Keratinocyte (primary cell): Measurements from ENCODE around the gene ADCY7. TPM values are rescaled to one million over a fixed set of nuclear protein-coding genes. Genes with fewer than 3 reads are reported as not detected.

Experiments used
- DNase-seq: peaks from one replicate; pipeline ENCODE4 v3.0.0-alpha.2; 2011; ENCODE audit warnings: low read depth, missing footprints, low spot score
- FAIRE-seq: peaks from 2 replicates; lab custom pipeline; 2011; peaks lifted over from hg19 to GRCh38; lab: Jason Lieb, UNC
- H2AFZ ChIP-seq: 2 replicates; pipeline ENCODE4 v1.6.0; 2012; ENCODE audit warnings: low read length, control low read depth, inconsistent platforms; ENCODE audit not compliant: control insufficient read depth
- H3K27ac ChIP-seq: 2 replicates; pipeline ENCODE4 v1.5.1; 2011; ENCODE audit warnings: low read length; ENCODE audit not compliant: control insufficient read depth, insufficient read depth
- H3K27me3 ChIP-seq: 3 replicates; pipeline ENCODE4 v1.6.0; 2011; ENCODE audit warnings: low read length; ENCODE audit not compliant: control insufficient read depth, insufficient read depth; ENCODE audit errors: extremely low read depth
- H3K36me3 ChIP-seq, 2 experiments: 2 replicates in 1 of 2; 3 replicates in 1 of 2; pipeline ENCODE4 v1.5.1; 2011; ENCODE audit warnings: low read length in 2 of 2, mild to moderate bottlenecking in 1 of 2; ENCODE audit not compliant: control insufficient read depth in 2 of 2, insufficient read depth in 2 of 2; ENCODE audit errors: extremely low read depth in 1 of 2
- H3K4me1 ChIP-seq: 3 replicates; pipeline ENCODE4 v1.5.1; 2011; ENCODE audit warnings: low read length; ENCODE audit not compliant: control insufficient read depth, insufficient read depth; ENCODE audit errors: extremely low read depth
- H3K4me2 ChIP-seq: 3 replicates; pipeline ENCODE4 v1.6.0; 2011; ENCODE audit warnings: low read depth, low read length; ENCODE audit not compliant: control insufficient read depth, insufficient read depth; ENCODE audit errors: extremely low read depth
- H3K4me3 ChIP-seq, 3 experiments: fragments of 200-600 bp in 1 of 3; sonication (generic) in 1 of 3; 2 replicates in 2 of 3; 3 replicates in 1 of 3; pipeline ENCODE4 v1.5.1; 2011 to 2016; ENCODE audit warnings: low read length in 3 of 3, mild to moderate bottlenecking in 3 of 3, control low read depth in 2 of 3, inconsistent platforms in 1 of 3, low read depth in 1 of 3, mixed read lengths in 1 of 3, mixed run types in 1 of 3, moderate library complexity in 1 of 3; ENCODE audit not compliant: control insufficient read depth in 2 of 3, insufficient read depth in 2 of 3; ENCODE audit errors: extremely low read depth in 1 of 3
- H3K79me2 ChIP-seq: 2 replicates; pipeline ENCODE4 v1.6.0; 2012; ENCODE audit warnings: low read length; ENCODE audit not compliant: control insufficient read depth, insufficient read depth
- H3K9ac ChIP-seq: 3 replicates; pipeline ENCODE4 v1.6.0; 2011; ENCODE audit warnings: low read length; ENCODE audit not compliant: control insufficient read depth, insufficient read depth; ENCODE audit errors: extremely low read depth
- H3K9me1 ChIP-seq: 3 replicates; pipeline ENCODE4 v1.6.0; 2011; ENCODE audit warnings: low read length; ENCODE audit not compliant: control insufficient read depth, insufficient read depth; ENCODE audit errors: extremely low read depth
- H3K9me3 ChIP-seq: 2 replicates; pipeline ENCODE4 v1.5.1; 2012; ENCODE audit warnings: low read depth, low read length; ENCODE audit not compliant: control insufficient read depth
- H4K20me1 ChIP-seq: 3 replicates; pipeline ENCODE4 v1.6.0; 2011; ENCODE audit warnings: low read length; ENCODE audit not compliant: control insufficient read depth, insufficient read depth; ENCODE audit errors: extremely low read depth
- CTCF ChIP-seq, 3 experiments: IDR thresholded peaks in 1 of 3; conservative IDR thresholded peaks in 1 of 3; optimal IDR thresholded peaks in 1 of 3; 2 replicates in 2 of 3; 3 replicates in 1 of 3; pipeline versions ENCODE3 to v1.5.1; 2011; ENCODE audit warnings: low read length in 3 of 3, mild to moderate bottlenecking in 3 of 3, moderate library complexity in 2 of 3, control low read depth in 1 of 3, inconsistent platforms in 1 of 3; ENCODE audit not compliant: insufficient read depth in 2 of 3; ENCODE audit errors: extremely low read depth in 1 of 3
- EZH2 ChIP-seq: IDR thresholded peaks from one replicate; pipeline ENCODE4 v1.6.1; 2012; ENCODE audit warnings: inconsistent platforms, mild to moderate bottlenecking, low read length, moderate library complexity
- dilution Hi-C: fragments of 300-500 bp; cut with MboI; formaldehyde crosslinking; loops from one replicate; pipeline ENCODE4 v1.7.0; 2020; ENCODE audit warnings: low sequenced_read_pairs; ENCODE audit not compliant: extremely low pct_ligation_motif_present
- polyA plus RNA-seq, 5 experiments: library from polyadenylated mRNA; depleted of rRNA in 3 of 5; stranded (reverse) in 3 of 5; stranded (forward) in 1 of 5; unstranded in 1 of 5; fragments of >200 nt; gene quantifications; 1 replicate in 1 of 5; 2 replicates in 3 of 5; 3 replicates in 1 of 5; pipeline versions ENCODE4 v1.2.1 to v1.2.3, GENCODE V29; 2011 to 2012; ENCODE audit warnings: missing spikeins in 2 of 5, low read depth in 1 of 5, low replicate concordance in 1 of 5

Gene ADCY7
- polyA plus RNA-seq, 1 donor (not counting 4 experiments of a cell fraction or from before 2014, with no cell fraction given), result 5.1 TPM

DNA sequence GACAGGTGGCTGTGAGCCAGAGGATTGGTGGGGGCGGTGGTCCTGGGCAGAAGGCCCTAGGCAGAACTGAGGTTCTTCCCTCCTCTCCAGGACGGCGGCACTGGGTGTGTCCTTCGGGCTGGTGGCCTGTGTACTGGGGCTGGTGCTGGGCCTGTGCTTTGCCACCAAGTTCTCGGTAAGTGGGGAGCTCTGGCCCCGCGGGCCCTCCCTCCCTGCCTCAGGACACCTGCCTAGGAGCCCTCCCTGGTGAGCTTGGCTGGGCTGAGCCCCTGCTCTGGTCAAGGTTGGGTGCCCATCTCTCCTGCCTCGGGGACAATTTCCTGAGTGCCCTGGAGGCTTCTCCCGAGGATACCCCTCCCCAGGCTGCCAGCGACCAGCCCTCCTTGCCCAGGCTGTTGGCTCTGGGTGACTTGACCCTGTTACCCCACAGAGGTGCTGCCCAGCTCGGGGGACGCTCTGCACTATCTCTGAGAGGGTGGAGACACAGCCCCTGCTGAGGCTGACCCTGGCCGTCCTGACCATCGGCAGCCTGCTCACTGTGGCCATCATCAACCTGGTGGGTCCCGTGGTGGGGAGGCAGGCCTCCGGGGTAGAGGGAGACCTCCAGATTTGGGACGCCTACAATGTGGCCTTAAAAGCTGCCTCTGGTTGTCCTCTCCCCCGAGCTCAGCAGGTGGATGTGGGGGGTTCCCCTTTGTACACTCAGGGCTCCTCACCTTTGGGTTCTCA is 42.0 kb downstream of the ADCY7 start:
- Histone ChIP-seq H3K4me1 (peaks cover 6% of the 10 kb centered on the region), H3K36me3 (peaks cover 2 to 6% of the 10 kb centered on the region in 2 experiments), H3K9me1 (peaks cover under 1% of the 10 kb centered on the region), H3K27ac (no peak overlapping the region), H3K27me3 (no peaks in the 10 kb centered on the region), H3K4me2 (no peak overlapping the region), H4K20me1 (no peaks in the 10 kb centered on the region), H3K79me2 (no peaks in the 10 kb centered on the region), H2AFZ (no peak overlapping the region), H3K9me3 (no peaks in the 10 kb centered on the region), H3K9ac (no peak overlapping the region), H3K4me3 (no peak overlapping the region)
- FAIRE-seq, result no peak
- dilution Hi-C loops, result no loop called here
- no peak for DNase-seq
- TF ChIP-seq EZH2 (no peak), CTCF (optimal IDR thresholded peaks at IDR 0.05 in 1 of 3, IDR thresholded peaks at IDR 0.05 in 1 of 3, conservative IDR thresholded peaks at IDR 0.05 in 1 of 3; ENCODE audit: extremely low read depth in 1 of 3, insufficient read depth in 2 of 3, low read length in 3 of 3) (no peak)

DNA sequence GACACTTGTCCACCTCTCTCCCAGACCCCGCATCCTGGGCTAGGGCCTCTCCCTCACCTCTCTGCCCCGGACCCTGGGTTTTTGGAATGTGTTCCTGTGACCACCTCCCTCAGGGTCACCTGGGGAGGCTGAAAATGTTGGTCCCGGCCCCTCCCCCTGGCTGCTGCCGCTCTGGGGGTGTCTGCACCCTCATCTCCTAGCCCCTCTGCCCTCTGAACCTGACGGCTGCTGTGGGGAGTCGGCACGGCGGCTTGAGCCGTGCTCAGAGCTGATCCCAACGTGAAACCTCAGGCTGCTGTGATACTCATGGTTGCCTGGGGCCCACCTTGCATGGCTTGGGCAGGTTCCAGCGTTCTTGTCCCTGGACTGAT is 42.8 kb downstream of the ADCY7 start:
- dilution Hi-C loops, result no loop called here

More for the DNA sequence above, 42.8 kb downstream of the ADCY7 start:
- Histone ChIP-seq H3K4me1 (peaks cover 6% of the 10 kb centered on the region), H3K27ac (no peak overlapping the region), H4K20me1 (no peaks in the 10 kb centered on the region), H2AFZ (no peak overlapping the region), H3K27me3 (no peaks in the 10 kb centered on the region), H3K9me1 (peaks cover 2% of the 10 kb centered on the region), H3K4me2 (no peak overlapping the region), H3K9me3 (no peaks in the 10 kb centered on the region), H3K79me2 (no peaks in the 10 kb centered on the region), H3K36me3 (peaks cover 5 to 6% of the 10 kb centered on the region in 2 experiments), H3K4me3 (no peak overlapping the region), H3K9ac (no peak overlapping the region)
- no peak for DNase-seq
- FAIRE-seq, result no peak
- TF ChIP-seq CTCF (optimal IDR thresholded peaks at IDR 0.05 in 1 of 3, IDR thresholded peaks at IDR 0.05 in 1 of 3, conservative IDR thresholded peaks at IDR 0.05 in 1 of 3; ENCODE audit: extremely low read depth in 1 of 3, insufficient read depth in 2 of 3, low read length in 3 of 3) (no peak), EZH2 (no peak)
